MCF 10A (cell line): ENCODE measurements around the gene HSP90AB1. TPM values are rescaled to one million over a fixed set of nuclear protein-coding genes. Genes with fewer than 3 reads are reported as not detected.
A peak's percentile ranks its signal among the peaks of the same experiment; 100 is the strongest.

Experiments
- BruUV-seq: library from RNA; stranded (reverse); fragments of 400-500 nt; replicated peaks from 2 replicates; lab custom pipeline; 2021; lab: Mats Ljungman, UMichigan
- CTCF ChIA-PET: fragments of 300-600 bp; sonication (Branson Sonifier 250); formaldehyde crosslinking; extraction: SDS; loops from one replicate; lab custom pipeline; 2021; ENCODE audit warnings: antibody characterized with exemption, inconsistent platforms; lab: Yijun Ruan, JAX
- POLR2A ChIA-PET: fragments of 300-600, 350-650 bp; sonication (Branson Sonifier 250); formaldehyde crosslinking; extraction: SDS; loops from one replicate; lab custom pipeline; 2020; ENCODE audit warnings: antibody characterized with exemption, inconsistent platforms; lab: Yijun Ruan, JAX
- DNase-seq: peaks from one replicate; pipeline ENCODE4 v3.0.0-alpha.2; 2018; ENCODE audit not compliant: unreplicated experiment
- H3K27ac Mint-ChIP-seq: one replicate; pipeline ENCODE4 v1.8.0; 2022; ENCODE audit warnings: mild to moderate bottlenecking, low read depth, mixed read lengths; ENCODE audit not compliant: unreplicated experiment
- H3K27me3 Mint-ChIP-seq: one replicate; pipeline ENCODE4 v1.8.0; 2022; ENCODE audit warnings: mixed read lengths; ENCODE audit not compliant: insufficient read depth, unreplicated experiment
- H3K36me3 Mint-ChIP-seq: one replicate; pipeline ENCODE4 v1.8.0; 2022; ENCODE audit warnings: mild to moderate bottlenecking, moderate library complexity, mixed read lengths; ENCODE audit not compliant: insufficient read depth, unreplicated experiment
- H3K4me1 Mint-ChIP-seq: one replicate; pipeline ENCODE4 v1.8.0; 2022; ENCODE audit warnings: mixed read lengths; ENCODE audit not compliant: insufficient read depth, unreplicated experiment
- H3K4me3 Mint-ChIP-seq: one replicate; pipeline ENCODE4 v1.8.0; 2022; ENCODE audit warnings: mild to moderate bottlenecking, moderate library complexity, mixed read lengths; ENCODE audit not compliant: unreplicated experiment
- H3K9me3 Mint-ChIP-seq: one replicate; pipeline ENCODE4 v1.8.0; 2022; ENCODE audit warnings: mixed read lengths; ENCODE audit not compliant: unreplicated experiment
- CTCF ChIP-seq: fragments of 200-600 bp; IDR thresholded peaks from one replicate; pipeline ENCODE4 v1.8.0; 2022; ENCODE audit warnings: antibody characterized with exemption, mild to moderate bottlenecking; ENCODE audit not compliant: unreplicated experiment
- intact Hi-C: fragments of 100-400 bp; cut with micrococcal nuclease; formaldehyde crosslinking; loops from 2 replicates; pipeline ENCODE4 v1.14.1; 2022
- total RNA-seq: library from RNA; stranded (reverse); gene quantifications from 2 replicates; pipeline ENCODE4 v1.2.3, GENCODE V29; 2022

The HSP90AB1 gene
- total RNA-seq, 1 experiment from 2014 or later = 577 TPM

GRCh38 chr6:44297063-44298038 lies 50.5 kb downstream of the HSP90AB1 start:
- intact Hi-C loops = no loop called here
- DNase-seq = no peak
- Mint-ChIP-seq H3K4me1 (peaks cover 4% of the 10 kb centered on the region), H3K27me3 (peaks cover 28% of the 10 kb centered on the region), H3K36me3 (peaks cover 29% of the 10 kb centered on the region), H3K27ac (no peak overlapping the region), H3K9me3 (no peaks in the 10 kb centered on the region), H3K4me3 (peak overlapping the region; percentile 43)
- no peak for TF ChIP-seq CTCF
- BruUV-seq = no TSS peak
- ChIA-PET POLR2A (interaction anchor here (2.0 kb wide), 2 partner anchors 12 to 16 kb away, joined by 6 to 7 read pairs; partner anchors contain the start of gene AARS2), CTCF (interaction anchor here (0.6 to 1.5 kb wide), 3 partner anchors 14 to 87 kb away, joined by 3 to 5 read pairs (median 4); no protein-coding TSS in a partner anchor)

GRCh38 chr6:44298055-44298803 lies 51.3 kb downstream of the HSP90AB1 start:
- H3K4me3 Mint-ChIP-seq = peak overlapping the region; percentile 43
- POLR2A ChIA-PET = interaction anchor here (0.7 to 2.0 kb wide), 2 partner anchors 8 to 15 kb away, joined by 4 to 7 read pairs; partner anchors contain the start of gene AARS2
- intact Hi-C loops = no loop called here
- peaks cover 29% of the 10 kb centered on the region for H3K36me3 Mint-ChIP-seq
- DNase-seq = no peak
- TF ChIP-seq CTCF = no peak
- H3K27ac Mint-ChIP-seq = peak overlapping the region; percentile 20
- CTCF ChIA-PET = interaction anchor here (0.6 to 1.5 kb wide), 4 partner anchors 10 to 473 kb away, joined by 3 to 5 read pairs (median 4); partner anchors contain the start of gene AARS2
- peaks cover 22% of the 10 kb centered on the region for H3K27me3 Mint-ChIP-seq
- H3K4me1 Mint-ChIP-seq = peaks cover 4% of the 10 kb centered on the region
- H3K9me3 Mint-ChIP-seq = no peaks in the 10 kb centered on the region
- no TSS peak for BruUV-seq

GRCh38 chr6:44298864-44299263 lies 52.0 kb downstream of the HSP90AB1 start:
- Mint-ChIP-seq H3K9me3 (no peaks in the 10 kb centered on the region), H3K27ac (peak overlapping the region; percentile 20), H3K4me3 (no peak overlapping the region), H3K4me1 (peaks cover 4% of the 10 kb centered on the region), H3K27me3 (peaks cover 22% of the 10 kb centered on the region), H3K36me3 (peaks cover 29% of the 10 kb centered on the region)
- ChIA-PET POLR2A (interaction anchor here (0.6 to 2.0 kb wide), 4 partner anchors 8 to 1940 kb away, joined by 4 to 7 read pairs (median 5); partner anchors contain the start of gene AARS2), CTCF (interaction anchor here (0.7 to 1.5 kb wide), 3 partner anchors 9 to 40 kb away, joined by 4 to 5 read pairs (median 4); partner anchors contain the start of gene AARS2)
- intact Hi-C loops = no loop called here
- TF ChIP-seq CTCF = no peak
- no TSS peak for BruUV-seq
- DNase-seq = no peak
